ENCODE results near the gene ST6GALNAC2.
"Not testable (repeated sequence)": the region's sequence is repeated elsewhere in the genome, so short reads cannot be mapped to it uniquely, and the experiment has no call there.

ST6GALNAC2 gene

DNA sequence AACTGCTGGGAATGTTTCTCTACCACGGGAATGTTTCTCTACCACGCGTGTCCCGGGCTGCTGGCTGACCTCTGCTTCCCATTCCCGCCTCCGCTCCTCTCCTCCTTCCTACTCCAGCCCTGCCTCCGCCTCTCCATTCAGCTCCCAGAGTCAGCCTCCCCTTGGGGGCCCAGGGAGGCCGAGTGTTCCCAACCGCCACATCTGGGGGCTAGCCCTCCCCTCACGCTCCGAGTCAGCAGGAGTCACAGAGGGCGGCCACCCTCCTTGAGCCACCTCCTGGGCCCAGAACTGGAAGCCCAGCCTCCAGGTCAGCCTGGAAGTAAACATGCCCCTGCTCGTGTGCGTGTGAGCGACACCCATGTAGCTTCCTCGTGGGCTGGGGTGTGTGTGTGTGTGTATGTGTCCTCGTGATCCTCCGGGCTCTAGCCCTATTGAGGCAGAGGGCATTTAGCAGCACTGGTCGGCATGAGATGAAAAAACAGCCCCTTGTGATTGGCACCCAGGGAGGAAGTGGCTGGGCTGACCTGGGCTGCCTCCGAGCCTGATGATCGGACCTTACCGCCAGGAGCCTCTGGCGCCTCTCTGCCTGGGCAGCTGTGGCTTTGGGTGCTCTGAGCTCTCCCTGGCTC, 55.5 kb downstream of the ST6GALNAC2 start:
- TF ChIP-seq, protein P1, sequence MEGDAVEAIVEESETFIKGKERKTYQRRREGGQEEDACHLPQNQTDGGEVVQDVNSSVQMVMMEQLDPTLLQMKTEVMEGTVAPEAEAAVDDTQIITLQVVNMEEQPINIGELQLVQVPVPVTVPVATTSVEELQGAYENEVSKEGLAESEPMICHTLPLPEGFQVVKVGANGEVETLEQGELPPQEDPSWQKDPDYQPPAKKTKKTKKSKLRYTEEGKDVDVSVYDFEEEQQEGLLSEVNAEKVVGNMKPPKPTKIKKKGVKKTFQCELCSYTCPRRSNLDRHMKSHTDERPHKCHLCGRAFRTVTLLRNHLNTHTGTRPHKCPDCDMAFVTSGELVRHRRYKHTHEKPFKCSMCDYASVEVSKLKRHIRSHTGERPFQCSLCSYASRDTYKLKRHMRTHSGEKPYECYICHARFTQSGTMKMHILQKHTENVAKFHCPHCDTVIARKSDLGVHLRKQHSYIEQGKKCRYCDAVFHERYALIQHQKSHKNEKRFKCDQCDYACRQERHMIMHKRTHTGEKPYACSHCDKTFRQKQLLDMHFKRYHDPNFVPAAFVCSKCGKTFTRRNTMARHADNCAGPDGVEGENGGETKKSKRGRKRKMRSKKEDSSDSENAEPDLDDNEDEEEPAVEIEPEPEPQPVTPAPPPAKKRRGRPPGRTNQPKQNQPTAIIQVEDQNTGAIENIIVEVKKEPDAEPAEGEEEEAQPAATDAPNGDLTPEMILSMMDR (IDR thresholded peaks at IDR 0.05; ENCODE audit: low read depth, low read length, missing control alignments) = no peak
- DNase-seq (ENCODE audit: extremely low read depth, low read depth) = no peak
- H3K4me3 ChIP-seq (replicated peaks; ENCODE audit: low read depth, low read length) = no peak overlapping the region

DNA sequence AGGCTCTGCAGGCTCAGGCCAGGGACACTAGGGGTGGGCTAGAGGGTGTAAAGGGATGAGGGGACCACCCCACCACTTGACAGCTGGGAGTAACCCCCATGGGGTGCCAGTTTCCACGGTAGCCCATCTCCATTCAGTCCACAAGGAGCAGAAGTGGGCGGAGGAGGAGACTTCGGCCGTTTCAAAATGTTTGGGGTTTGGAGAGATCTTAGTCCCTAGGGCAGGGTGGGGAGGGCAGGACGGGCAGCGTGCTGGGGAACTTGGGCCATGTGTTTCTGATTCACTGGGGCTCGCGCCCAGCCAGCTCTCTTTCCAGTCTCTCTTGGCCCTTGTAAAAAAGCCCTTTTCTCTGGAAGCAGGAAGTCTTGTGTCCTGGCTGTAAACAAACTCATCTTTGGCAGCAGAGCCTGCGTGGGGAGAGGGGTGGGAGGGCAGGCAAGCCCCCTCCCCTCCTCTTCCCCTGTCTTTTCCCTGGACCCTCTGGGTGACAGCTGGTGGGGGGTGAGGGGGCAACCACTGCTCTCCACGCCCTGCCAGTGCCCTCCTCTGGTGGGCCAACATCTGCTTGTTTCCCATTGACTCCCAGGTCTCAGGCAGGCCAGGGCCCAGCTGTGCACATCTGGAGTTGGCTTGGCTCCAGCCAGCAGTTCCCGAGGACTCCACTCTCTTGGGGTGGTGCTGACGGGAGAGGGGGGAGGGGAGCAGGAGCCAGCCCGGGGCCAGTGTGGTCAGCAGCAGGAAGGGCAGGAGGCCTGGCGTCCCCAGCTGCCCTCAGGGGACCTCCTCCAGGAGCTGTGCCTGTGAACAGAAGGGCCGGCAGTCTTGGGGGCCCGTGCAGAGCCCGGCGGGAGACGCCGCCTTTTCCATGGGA, 56.2 kb downstream of the ST6GALNAC2 start:
- DNase-seq (ENCODE audit: extremely low read depth, low read depth) = peak; percentile 88
- H3K4me3 ChIP-seq (replicated peaks; ENCODE audit: low read depth, low read length) = 0 out of 2 replicates have a peak overlapping the region, but pooled peaks have one; percentile 1
- TF ChIP-seq, protein P1 (IDR thresholded peaks at IDR 0.05; ENCODE audit: low read depth, low read length, missing control alignments) = no peak

DNA sequence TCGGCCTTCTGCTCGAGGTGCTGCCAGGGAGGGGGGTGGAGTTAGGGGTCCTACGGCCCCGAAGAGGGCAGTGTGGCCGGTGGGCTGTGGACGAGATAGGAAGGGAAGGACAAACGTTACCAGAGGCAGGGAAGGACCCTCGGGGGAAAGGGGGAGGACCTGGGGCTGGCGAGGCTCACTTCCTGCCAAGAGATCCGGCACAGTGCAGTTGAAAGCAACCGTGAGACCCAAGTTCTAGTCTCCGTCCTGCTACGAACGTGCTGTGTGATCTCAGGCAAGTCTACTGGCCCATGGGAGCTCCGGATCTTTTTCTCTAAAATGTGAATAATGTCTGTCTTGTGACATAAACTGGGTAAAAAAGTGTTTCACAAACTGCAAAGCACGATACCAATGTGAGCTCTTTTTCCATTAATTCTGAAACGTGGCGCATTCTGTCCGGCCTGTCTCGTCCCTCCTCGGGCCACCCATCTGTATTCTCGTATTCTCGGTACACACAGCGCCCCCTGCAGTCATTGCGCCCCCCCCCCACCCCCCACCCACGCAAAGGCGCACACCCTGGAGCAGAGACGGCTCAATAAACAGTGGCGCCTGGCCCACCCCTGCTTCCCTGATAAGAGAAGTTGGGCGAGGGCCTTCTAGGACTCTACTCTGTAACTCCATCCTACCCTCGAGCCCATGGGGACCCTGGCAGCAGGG, 57.0 kb downstream of the ST6GALNAC2 start:
- TF ChIP-seq, protein P1 (IDR thresholded peaks at IDR 0.05; ENCODE audit: low read depth, low read length, missing control alignments) = peak; percentile 37
- no peak overlapping the region for H3K4me3 ChIP-seq (replicated peaks; ENCODE audit: low read depth, low read length)

DNA sequence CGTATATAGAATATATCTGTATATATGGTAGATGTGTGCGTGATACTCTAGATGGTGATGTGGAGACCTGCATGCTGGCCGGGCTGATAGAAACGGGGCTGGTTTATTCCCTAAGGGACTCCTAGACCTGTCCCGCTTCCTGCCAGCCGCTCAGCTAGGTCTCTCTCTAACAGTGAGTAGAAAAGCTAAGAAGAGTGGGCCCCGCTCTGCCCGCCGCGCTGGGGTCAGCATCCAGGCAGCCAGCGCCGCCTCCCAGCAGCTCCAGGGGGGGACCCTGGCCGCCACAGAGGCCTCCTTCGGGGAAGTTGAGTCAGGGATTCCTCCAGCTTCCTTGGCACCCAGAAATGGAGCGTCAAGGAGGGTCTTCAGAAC, 57.5 kb downstream of the ST6GALNAC2 start:
- no peak for DNase-seq (ENCODE audit: extremely low read depth, low read depth)
- H3K4me3 ChIP-seq (replicated peaks; ENCODE audit: low read depth, low read length) = no peak overlapping the region
- TF ChIP-seq, protein P1 (IDR thresholded peaks at IDR 0.05; ENCODE audit: low read depth, low read length, missing control alignments) = no peak

More for the DNA sequence above, 57.0 kb downstream of the ST6GALNAC2 start:
- no peak for DNase-seq (ENCODE audit: extremely low read depth, low read depth)

DNA sequence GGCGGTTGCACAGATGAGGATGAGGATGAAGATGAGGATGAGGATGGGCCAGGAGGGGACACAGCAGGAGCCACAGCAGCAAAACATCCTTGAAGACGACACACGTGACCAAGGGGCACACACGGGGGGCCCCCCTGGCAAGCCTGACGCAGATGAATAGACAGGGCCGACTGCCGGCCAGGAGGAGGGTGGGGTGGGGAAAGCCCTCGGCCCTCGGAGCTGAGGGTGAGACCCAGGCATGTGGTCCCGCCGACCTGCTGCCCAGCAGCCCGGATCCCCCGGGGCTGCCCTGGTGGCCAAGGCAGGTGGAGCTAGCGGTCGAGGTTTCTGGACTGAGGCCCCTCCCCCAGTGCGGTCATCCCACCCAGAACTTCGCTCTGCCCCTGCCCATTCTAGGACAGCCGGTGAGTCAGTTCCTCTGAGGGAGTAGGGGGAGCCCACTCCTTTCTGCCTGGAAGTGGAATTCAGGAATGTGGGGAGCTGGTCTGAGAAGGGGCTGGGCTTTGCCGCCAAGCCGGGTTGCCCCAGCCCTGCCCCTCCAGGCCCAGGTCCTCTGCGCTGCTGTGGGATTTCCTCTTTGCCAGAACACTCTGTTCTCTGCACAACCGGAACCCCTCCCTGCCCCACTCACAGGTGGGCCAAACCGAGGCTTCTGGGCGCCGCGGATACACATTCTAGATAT, 58.1 kb downstream of the ST6GALNAC2 start:
- H3K4me3 ChIP-seq (replicated peaks; ENCODE audit: low read depth, low read length) = no peak overlapping the region
- TF ChIP-seq, protein P1 (IDR thresholded peaks at IDR 0.05; ENCODE audit: low read depth, low read length, missing control alignments) = peak; percentile 2
- DNase-seq (ENCODE audit: extremely low read depth, low read depth) = no peak

DNA sequence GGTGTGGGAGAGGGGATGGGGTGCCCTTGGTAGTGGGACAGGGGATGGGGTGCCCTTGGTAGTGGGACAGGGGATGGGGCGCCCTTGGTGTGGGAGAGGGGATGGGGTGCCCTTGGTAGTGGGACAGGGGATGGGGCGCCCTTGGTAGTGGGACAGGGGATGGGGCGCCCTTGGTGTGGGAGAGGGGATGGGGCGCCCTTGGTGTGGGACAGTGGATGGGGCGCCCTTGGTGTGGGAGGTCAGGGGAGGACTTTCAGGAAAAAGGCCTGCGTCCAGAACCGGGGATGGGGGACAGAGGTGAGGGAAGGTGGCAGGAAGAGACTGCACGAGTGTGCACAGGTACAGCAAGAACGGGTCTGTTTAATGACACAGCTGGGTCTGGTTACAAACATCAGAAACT, 58.6 kb downstream of the ST6GALNAC2 start:
- not testable (repeated sequence) for DNase-seq (ENCODE audit: extremely low read depth, low read depth); H3K4me3 ChIP-seq (replicated peaks; ENCODE audit: low read depth, low read length)

DNA sequence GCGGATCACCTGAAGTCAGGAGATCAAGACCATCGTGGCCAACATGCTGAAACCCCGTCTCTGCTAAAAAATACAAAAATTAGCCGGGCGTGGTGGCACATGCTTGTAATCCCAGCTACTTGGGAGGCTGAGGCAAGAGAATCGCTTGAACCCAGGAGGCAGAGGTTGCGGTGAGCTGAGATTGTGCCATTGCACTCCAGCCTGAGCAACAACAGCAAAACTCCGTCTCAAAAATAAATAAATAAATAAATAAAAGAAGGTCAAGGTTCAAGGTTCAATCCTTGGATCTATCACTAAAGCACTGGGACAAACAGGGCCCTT, 60.2 kb downstream of the ST6GALNAC2 start:
- not testable (repeated sequence) for H3K4me3 ChIP-seq (replicated peaks; ENCODE audit: low read depth, low read length); DNase-seq (ENCODE audit: extremely low read depth, low read depth)

Measured in HFF-Myc (cell line).